GM12878 (cell line): ENCODE results near the gene ZNF419. TPM values are rescaled to one million over a fixed set of nuclear protein-coding genes. Genes with fewer than 3 reads are reported as not detected.

Experiments
- ATAC-seq: fragments of 200-7000 bp; cut with Tn5 transposase; 3 replicates; pipeline ENCODE4 v1.9.1; 2020; ENCODE audit warnings: mild to moderate bottlenecking, moderate library complexity
- BruUV-seq: library from RNA; stranded (reverse); fragments of 400-500 nt; replicated peaks from 2 replicates; lab custom pipeline; 2021; lab: Mats Ljungman, UMichigan
- CTCF ChIA-PET: fragments of 300-600 bp; sonication (Branson Sonifier 250); formaldehyde crosslinking; extraction: SDS; loops from one replicate; lab custom pipeline; 2021; ENCODE audit warnings: inconsistent platforms; lab: Yijun Ruan, JAX
- POLR2A ChIA-PET: fragments of 350-600 bp; formaldehyde crosslinking; extraction: SDS; loops from one replicate; lab custom pipeline; 2021; ENCODE audit warnings: inconsistent platforms; lab: Charles Lee
- RAD21 ChIA-PET: fragments of 300-600 bp; sonication (Branson Sonifier 250); formaldehyde crosslinking; loops from one replicate; lab custom pipeline; 2023; ENCODE audit warnings: antibody characterized with exemption; ENCODE audit not compliant: unreplicated experiment; lab: Charles Lee
- SMC1A ChIA-PET: fragments of 300-600 bp; sonication (Branson Sonifier 250); formaldehyde crosslinking; loops from one replicate; lab custom pipeline; 2023; ENCODE audit not compliant: unreplicated experiment, uncharacterized antibody; lab: Charles Lee
- DNase-seq: peaks from one replicate; pipeline ENCODE4 v3.0.0-alpha.2; 2011; ENCODE audit warnings: low read depth, low spot score
- FAIRE-seq: peaks from 3 replicates; lab custom pipeline; 2011; peaks lifted over from hg19 to GRCh38; lab: Jason Lieb, UNC
- H2AFZ ChIP-seq: 2 replicates; pipeline ENCODE4 v1.6.0; 2011; ENCODE audit warnings: low read depth, low read length, control low read depth; ENCODE audit not compliant: control insufficient read depth
- H3K27ac ChIP-seq: 2 replicates; pipeline ENCODE4 v1.5.1; 2011; ENCODE audit warnings: control low read depth; ENCODE audit not compliant: control insufficient read depth, insufficient read depth
- H3K27me3 ChIP-seq, 2 experiments: replicated peaks in 1 of 2; 2 replicates each; pipeline versions ENCODE4 v1.6.0 to v1.6.1; 2011; ENCODE audit warnings: low read length in 1 of 2; ENCODE audit not compliant: control insufficient read depth in 2 of 2, insufficient read depth in 2 of 2
- H3K36me3 ChIP-seq, 2 experiments: 2 replicates each; pipeline ENCODE4 v1.5.1; 2011; ENCODE audit warnings: low read length in 1 of 2; ENCODE audit not compliant: control insufficient read depth in 2 of 2, insufficient read depth in 2 of 2
- H3K4me1 ChIP-seq: 2 replicates; pipeline ENCODE4 v1.6.1; 2011; ENCODE audit warnings: mild to moderate bottlenecking, low read length, moderate library complexity, mixed read lengths; ENCODE audit not compliant: control insufficient read depth, insufficient read depth
- H3K4me2 ChIP-seq: 2 replicates; pipeline ENCODE4 v1.6.0; 2011; ENCODE audit warnings: control low read depth; ENCODE audit not compliant: control insufficient read depth, insufficient read depth
- H3K4me3 ChIP-seq: fragments of 200-600 bp; sonication (generic); 2 replicates; pipeline ENCODE4 v1.5.1; 2016
- H3K79me2 ChIP-seq: 2 replicates; pipeline ENCODE4 v1.6.0; 2011; ENCODE audit warnings: low read length; ENCODE audit not compliant: control insufficient read depth, insufficient read depth
- H3K9ac ChIP-seq: 2 replicates; pipeline ENCODE4 v1.8.0; 2011; ENCODE audit warnings: low read length, control low read depth, mixed read lengths; ENCODE audit not compliant: control insufficient read depth, insufficient read depth
- H3K9me3 ChIP-seq: replicated peaks from 3 replicates; pipeline ENCODE4 v1.5.1; 2011; ENCODE audit warnings: mild to moderate bottlenecking, low read length; ENCODE audit not compliant: control insufficient read depth, insufficient read depth
- H4K20me1 ChIP-seq: 2 replicates; pipeline ENCODE4 v1.6.0; 2011; ENCODE audit not compliant: control insufficient read depth, insufficient read depth
- CUX1 ChIP-seq: IDR thresholded peaks from 2 replicates; pipeline ENCODE4 v1.6.1; 2012; ENCODE audit warnings: improper control_type of control experiment, low read depth, low read length; ENCODE audit not compliant: insufficient replicate concordance
- GATAD2B ChIP-seq: fragments of 450-650 bp; conservative IDR thresholded peaks from 2 replicates; pipeline ENCODE4 v1.6.1; 2017; ENCODE audit warnings: low read depth, mild to moderate bottlenecking, moderate library complexity
- HDGF ChIP-seq: fragments of 450-650 bp; IDR thresholded peaks from 2 replicates; pipeline ENCODE4 v1.6.1; 2016; ENCODE audit warnings: antibody characterized with exemption
- JUNB ChIP-seq: IDR thresholded peaks from 2 replicates; pipeline ENCODE4 v1.6.1; 2016; ENCODE audit warnings: antibody characterized with exemption, mild to moderate bottlenecking
- NR2C1 ChIP-seq: fragments of 450-650 bp; IDR thresholded peaks from 2 replicates; pipeline ENCODE4 v1.6.1; 2017; ENCODE audit warnings: antibody characterized with exemption, mild to moderate bottlenecking, moderate library complexity
- PKNOX1 ChIP-seq: fragments of 450-650 bp; IDR thresholded peaks from 2 replicates; pipeline ENCODE4 v1.6.1; 2016; ENCODE audit warnings: mild to moderate bottlenecking
- RAD21 ChIP-seq: IDR thresholded peaks from 2 replicates; pipeline ENCODE4 v1.6.1; 2011; ENCODE audit warnings: mild to moderate bottlenecking, low read depth, low read length, moderate library complexity; ENCODE audit not compliant: insufficient read depth
- RB1 ChIP-seq: fragments of 450-650 bp; formaldehyde crosslinking; IDR thresholded peaks from 2 replicates; pipeline ENCODE4 v1.6.1; 2017; ENCODE audit warnings: mild to moderate bottlenecking, borderline replicate concordance
- RBBP5 ChIP-seq: fragments of 200-600 bp; sonication (generic); conservative IDR thresholded peaks from 2 replicates; pipeline ENCODE4 v1.6.1; 2016
- RELB ChIP-seq: fragments of 450-650 bp; IDR thresholded peaks from 2 replicates; pipeline ENCODE4 v1.6.1; 2017; ENCODE audit warnings: low read depth, mild to moderate bottlenecking, moderate library complexity
- SMARCA5 ChIP-seq: fragments of 450-650 bp; IDR thresholded peaks from 2 replicates; pipeline ENCODE4 v1.6.1; 2017; ENCODE audit warnings: mild to moderate bottlenecking
- SPI1 ChIP-seq: IDR thresholded peaks from 2 replicates; pipeline ENCODE4 v1.6.1; 2011; ENCODE audit warnings: low read depth, mild to moderate bottlenecking, low read length, moderate library complexity, borderline replicate concordance; ENCODE audit not compliant: insufficient read depth
- SRF ChIP-seq, 2 experiments: IDR thresholded peaks; 2 replicates each; pipeline ENCODE4 v1.6.1; 2011; ENCODE audit warnings: low read depth in 2 of 2, low read length in 2 of 2, mild to moderate bottlenecking in 1 of 2, moderate library complexity in 1 of 2
- SUZ12 ChIP-seq: fragments of 200-600 bp; sonication (generic); IDR thresholded peaks from one replicate; pipeline ENCODE4 v1.6.1; 2018; ENCODE audit warnings: antibody characterized with exemption, mild to moderate bottlenecking; ENCODE audit not compliant: unreplicated experiment
- in situ Hi-C: fragments of 300-500 bp; cut with MboI; formaldehyde crosslinking; loops from 9 replicates; pipeline ENCODE4 v1.14.3; 2018; ENCODE audit warnings: mixed read lengths
- intact Hi-C: fragments of 100-400 bp; cut with micrococcal nuclease; formaldehyde crosslinking; loops from one replicate; pipeline ENCODE4 v1.14.2; 2022; ENCODE audit not compliant: unreplicated experiment
- polyA plus RNA-seq, 11 experiments: library from polyadenylated mRNA; depleted of rRNA in 4 of 11; unstranded in 6 of 11; stranded (reverse) in 5 of 11; fragments of >200 nt; fragmentation: Nextera tagmentation in 4 of 11; fragmentation: Illumina TruSeq in 1 of 11; extraction: Ambion mirVana in 4 of 11; extraction: Trizol in 1 of 11; gene quantifications; 1 replicate in 1 of 11; 2 replicates in 10 of 11; pipeline versions ENCODE4 v1.2.1 to v1.2.3, GENCODE V29; 2011 to 2016; ENCODE audit warnings: inconsistent platforms in 2 of 11, missing spikeins in 2 of 11, low read depth in 1 of 11
- total RNA-seq, 4 experiments: library from RNA; depleted of rRNA in 3 of 4; stranded (reverse); fragments of >200 nt in 3 of 4; fragmentation: Illumina TruSeq in 1 of 4; extraction: Trizol in 1 of 4; gene quantifications; 2 replicates each; pipeline versions ENCODE4 v1.2.1 to v1.2.3, GENCODE V29; 2013 to 2021
- TF ChIP-seq, protein P1 (sequence below): fragments of 450-650 bp; IDR thresholded peaks from 2 replicates; pipeline ENCODE4 v1.6.1; 2016; ENCODE audit warnings: mild to moderate bottlenecking

The ZNF419 gene
- total and polyA plus RNA-seq, 10 of the 15 experiments (the other 5 are each of a cell fraction or from before 2014, with no cell fraction given) = 0.98 to 12.8 (median 7.3) TPM

- DNase-seq (no peak), ATAC-seq (no peak), FAIRE-seq (no peak)
- ChIA-PET RAD21 (no interaction called here), POLR2A (no interaction called here), CTCF (no interaction called here), SMC1A (interaction anchor here (1.0 kb wide), 1 partner anchor 40 kb away, joined by 3 read pairs; no protein-coding TSS in a partner anchor)
- Histone ChIP-seq H3K36me3 (peaks cover 0 to 5% of the 10 kb centered on the region in 2 experiments; a peak in 1 of 4 replicates), H3K9ac (no peak overlapping the region), H3K9me3 (peaks cover 15% of the 10 kb centered on the region; the same call in 2 of the 3 replicates), H3K27ac (no peak overlapping the region), H4K20me1 (no peaks in the 10 kb centered on the region), H2AFZ (no peak overlapping the region), H3K4me2 (no peak overlapping the region), H3K27me3 (no peaks in the 10 kb centered on the region), H3K79me2 (no peaks in the 10 kb centered on the region), H3K4me3 (no peak overlapping the region), H3K4me1 (no peaks in the 10 kb centered on the region)
- intact Hi-C loops = no loop called here
- BruUV-seq = no TSS peak
- in situ Hi-C loops = no loop called here
- TF ChIP-seq RB1 = no peak
- no peak for TF ChIP-seq RAD21
- no peak for TF ChIP-seq SPI1
- TF ChIP-seq NR2C1 = no peak
- TF ChIP-seq SUZ12 = no peak
- no peak for TF ChIP-seq JUNB
- TF ChIP-seq CUX1 = no peak
- TF ChIP-seq GATAD2B = no peak
- TF ChIP-seq PKNOX1 = no peak
- TF ChIP-seq RELB = no peak
- no peak for TF ChIP-seq HDGF
- TF ChIP-seq SRF (IDR thresholded peaks at IDR 0.05; ENCODE audit: low read depth in 2 of 2, low read length in 2 of 2) = no peak
- TF ChIP-seq, protein P1, sequence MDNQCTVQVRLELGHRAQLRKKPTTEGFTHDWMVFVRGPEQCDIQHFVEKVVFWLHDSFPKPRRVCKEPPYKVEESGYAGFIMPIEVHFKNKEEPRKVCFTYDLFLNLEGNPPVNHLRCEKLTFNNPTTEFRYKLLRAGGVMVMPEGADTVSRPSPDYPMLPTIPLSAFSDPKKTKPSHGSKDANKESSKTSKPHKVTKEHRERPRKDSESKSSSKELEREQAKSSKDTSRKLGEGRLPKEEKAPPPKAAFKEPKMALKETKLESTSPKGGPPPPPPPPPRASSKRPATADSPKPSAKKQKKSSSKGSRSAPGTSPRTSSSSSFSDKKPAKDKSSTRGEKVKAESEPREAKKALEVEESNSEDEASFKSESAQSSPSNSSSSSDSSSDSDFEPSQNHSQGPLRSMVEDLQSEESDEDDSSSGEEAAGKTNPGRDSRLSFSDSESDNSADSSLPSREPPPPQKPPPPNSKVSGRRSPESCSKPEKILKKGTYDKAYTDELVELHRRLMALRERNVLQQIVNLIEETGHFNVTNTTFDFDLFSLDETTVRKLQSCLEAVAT = no peak
- TF ChIP-seq SMARCA5 = no peak
- TF ChIP-seq RBBP5 = no peak
These were observed 23.9 kb downstream of the ZNF419 start for GRCh38 chr19:57511484-57511883.
